Ramos (cell line): ENCODE data around the gene OPRD1.
"Not testable (repeated sequence)": the region's sequence is repeated elsewhere in the genome, so short reads cannot be mapped to it uniquely, and the experiment has no call there.

Experiments
- in situ Hi-C: fragments of 300-500 bp; cut with MboI; formaldehyde crosslinking; loops from one replicate; pipeline ENCODE4 v1.14.3; 2022; ENCODE audit warnings: low sequenced_read_pairs; ENCODE audit not compliant: unreplicated experiment

OPRD1 gene

DNA sequence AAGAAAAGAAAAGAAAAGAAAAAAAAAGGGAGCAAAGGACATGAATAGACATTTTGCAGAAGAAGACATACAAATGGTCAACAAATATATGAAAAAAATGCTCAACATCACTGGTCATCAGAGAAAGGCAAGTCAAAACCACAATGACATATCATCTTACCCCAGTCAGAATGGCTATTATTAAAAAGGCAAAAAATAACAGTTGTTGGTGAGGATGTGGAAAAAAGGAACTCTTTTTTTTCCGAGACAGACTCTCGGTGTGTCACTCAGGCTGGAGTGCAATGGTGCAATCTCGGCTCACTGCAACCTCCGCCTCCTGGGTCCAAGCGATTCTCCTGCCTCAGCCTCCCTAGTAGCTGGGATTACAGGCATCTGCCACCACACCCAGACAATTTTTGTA, 63.2 kb downstream of the OPRD1 start:
- in situ Hi-C loops: not testable (repeated sequence)

- in situ Hi-C loops: no loop called here
Observed at GRCh38 chr1:28877132-28877781, 65.3 kb downstream of the OPRD1 start.

DNA sequence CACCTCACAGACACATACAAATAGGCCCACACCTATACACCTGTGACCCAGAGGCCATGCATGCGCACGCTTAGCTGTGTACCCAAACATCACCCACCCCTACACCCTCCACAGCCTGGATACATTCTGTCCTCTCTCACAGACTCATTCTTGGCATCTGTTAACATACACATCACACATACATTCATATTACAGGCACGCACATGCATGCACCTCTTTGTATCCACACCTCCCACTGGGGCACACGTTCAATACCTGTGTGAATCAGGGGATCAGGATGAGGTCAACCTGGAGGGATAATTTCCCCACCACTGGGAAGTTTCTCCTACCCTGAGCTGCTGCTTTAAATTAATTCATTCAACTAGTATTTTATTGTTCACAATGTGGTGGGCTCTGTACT, 66.8 kb downstream of the OPRD1 start:
- in situ Hi-C loops: no loop called here

- in situ Hi-C loops: loop anchor here (5.0 to 10.0 kb wide), 3 partner anchors 150 to 315 kb away; no protein-coding TSS in a partner anchor
Observed at GRCh38 chr1:28882009-28882628, 70.1 kb downstream of the OPRD1 start.

DNA sequence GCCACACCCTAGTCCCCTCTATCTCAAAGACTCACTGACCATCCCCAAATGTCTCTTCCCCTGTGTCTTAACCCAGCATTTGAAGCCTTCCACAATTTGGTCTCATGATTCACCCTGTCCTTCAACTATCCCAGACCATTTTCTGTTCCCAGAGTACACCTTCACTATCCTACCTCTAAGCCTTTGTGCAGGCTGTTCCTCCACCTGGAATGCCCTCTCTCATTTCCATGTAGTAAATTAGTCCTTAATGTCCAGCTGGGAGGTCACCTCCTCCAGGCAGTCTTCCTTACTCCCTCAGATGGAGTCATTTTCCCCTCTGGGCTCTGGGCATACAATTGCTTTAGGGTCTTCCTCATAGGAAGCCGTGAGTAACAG, 71.3 kb downstream of the OPRD1 start:
- in situ Hi-C loops: loop anchor here (5.0 to 10.0 kb wide), 3 partner anchors 149 to 314 kb away; no protein-coding TSS in a partner anchor

GRCh38 chr1:28885472-28885877, 73.5 kb downstream of the OPRD1 start:
- in situ Hi-C loops: loop anchor here (10.0 kb wide), 1 partner anchor 229 kb away; no protein-coding TSS in a partner anchor

DNA sequence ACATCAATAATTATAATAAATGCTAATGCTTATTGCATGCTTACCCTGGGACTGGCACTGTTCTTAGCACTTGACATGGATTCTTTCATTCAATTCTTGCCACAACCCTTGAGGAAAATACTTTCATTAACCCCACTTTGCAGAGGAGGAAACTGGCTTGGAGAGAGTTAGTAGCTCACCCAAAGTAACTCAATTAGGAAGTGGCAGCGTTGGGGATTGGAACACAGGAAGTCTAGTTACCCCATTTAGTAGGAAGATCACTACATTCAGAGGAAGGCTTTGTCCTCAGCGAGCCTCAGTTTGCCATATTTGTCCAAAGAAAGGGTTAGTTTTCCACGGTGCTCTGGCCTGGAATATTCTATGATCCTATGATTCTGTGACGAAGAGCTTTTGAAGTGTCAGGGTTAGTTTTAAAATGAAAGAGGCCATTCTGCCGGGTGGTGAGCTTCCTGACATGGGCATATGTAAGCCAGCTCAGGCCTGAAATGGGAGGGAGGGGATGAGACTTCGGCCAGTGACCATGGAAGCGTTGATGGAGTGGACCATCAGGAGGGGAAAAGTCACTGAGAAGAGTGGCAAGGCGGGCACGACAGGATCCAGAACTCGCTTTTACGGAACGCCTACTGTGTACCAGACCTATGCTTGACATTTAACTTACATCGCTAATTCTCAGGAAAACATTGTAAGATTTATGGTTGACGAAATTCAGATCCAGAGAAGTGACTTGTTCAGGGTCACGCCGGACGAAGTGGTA, 74.2 kb downstream of the OPRD1 start:
- in situ Hi-C loops: loop anchor here (10.0 kb wide), 1 partner anchor 229 kb away; no protein-coding TSS in a partner anchor

- in situ Hi-C loops: loop anchor here (10.0 kb wide), 1 partner anchor 228 kb away; no protein-coding TSS in a partner anchor
Observed at GRCh38 chr1:28886731-28887418, 74.9 kb downstream of the OPRD1 start.

DNA sequence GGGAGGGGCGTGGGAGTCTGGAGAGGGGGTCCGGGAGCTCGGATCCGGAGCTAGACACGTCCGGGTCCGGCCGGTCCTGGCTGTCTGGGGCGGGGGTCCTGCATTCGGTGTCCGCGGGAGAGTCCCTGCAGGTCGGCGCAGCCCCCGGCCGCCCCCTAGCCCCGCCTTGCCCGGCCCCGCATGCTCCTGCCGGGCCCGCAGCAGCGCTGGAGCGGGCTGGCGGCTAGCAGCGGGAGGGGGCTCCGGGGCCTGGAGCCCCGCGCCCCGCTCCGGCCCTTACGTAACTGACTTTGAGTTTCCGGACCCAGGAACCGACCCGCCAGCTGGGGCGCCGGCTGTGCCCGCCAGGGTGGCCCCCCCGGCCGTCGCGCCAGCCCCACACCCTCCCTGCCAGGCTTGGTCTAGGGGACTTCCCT, 75.5 kb downstream of the OPRD1 start:
- in situ Hi-C loops: loop anchor here (10.0 kb wide), 1 partner anchor 227 kb away; no protein-coding TSS in a partner anchor

GRCh38 chr1:28887835-28888682, 76.1 kb downstream of the OPRD1 start:
- in situ Hi-C loops: loop anchor here (10.0 kb wide), 1 partner anchor 227 kb away; no protein-coding TSS in a partner anchor

GRCh38 chr1:28888915-28889314, 76.9 kb downstream of the OPRD1 start:
- in situ Hi-C loops: loop anchor here (10.0 kb wide), 1 partner anchor 226 kb away; no protein-coding TSS in a partner anchor

DNA sequence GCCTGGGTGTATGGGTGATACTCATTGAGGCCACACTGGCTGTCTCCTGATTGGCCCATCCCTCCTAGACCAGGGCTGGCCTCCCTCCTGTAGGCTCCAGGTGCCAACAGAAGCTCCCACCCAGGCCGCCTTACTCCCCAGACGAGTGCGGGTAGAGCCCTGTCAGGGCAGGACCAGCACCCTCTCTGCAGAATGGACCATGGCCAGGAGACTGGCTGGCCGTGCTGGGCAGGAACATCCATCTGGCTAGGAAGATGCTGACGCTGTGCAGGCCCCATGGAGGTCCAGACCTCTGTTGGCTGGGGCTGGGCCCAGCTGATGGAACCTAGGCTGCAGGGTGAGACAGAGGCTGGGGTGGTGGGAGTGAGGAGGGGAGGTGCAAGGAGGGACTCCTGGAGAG, 77.4 kb downstream of the OPRD1 start:
- in situ Hi-C loops: loop anchor here (10.0 kb wide), 1 partner anchor 225 kb away; no protein-coding TSS in a partner anchor

- in situ Hi-C loops: no loop called here
Observed at GRCh38 chr1:28890435-28890834, 78.5 kb downstream of the OPRD1 start.

DNA sequence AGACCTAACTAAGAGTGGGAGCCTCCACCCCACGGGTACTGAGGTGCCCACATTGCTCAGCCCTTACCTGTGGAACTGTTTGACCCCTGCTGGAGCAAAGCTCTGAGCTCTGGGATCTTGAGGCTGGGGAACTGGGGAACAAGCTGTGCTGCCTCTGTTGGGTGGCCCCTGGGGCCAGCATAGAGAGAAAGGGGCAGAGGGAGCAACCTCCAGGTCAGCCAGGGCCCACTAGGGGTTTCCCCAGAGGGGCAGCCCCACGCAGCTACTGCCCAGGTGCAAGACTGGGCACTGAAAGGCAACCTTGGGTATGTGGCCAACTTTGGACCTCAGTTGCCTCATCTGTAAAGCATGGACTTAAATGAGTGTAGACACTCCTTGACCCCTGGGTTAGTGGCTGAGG, 78.9 kb downstream of the OPRD1 start:
- in situ Hi-C loops: no loop called here

GRCh38 chr1:28891256-28891655, 79.3 kb downstream of the OPRD1 start:
- in situ Hi-C loops: no loop called here

DNA sequence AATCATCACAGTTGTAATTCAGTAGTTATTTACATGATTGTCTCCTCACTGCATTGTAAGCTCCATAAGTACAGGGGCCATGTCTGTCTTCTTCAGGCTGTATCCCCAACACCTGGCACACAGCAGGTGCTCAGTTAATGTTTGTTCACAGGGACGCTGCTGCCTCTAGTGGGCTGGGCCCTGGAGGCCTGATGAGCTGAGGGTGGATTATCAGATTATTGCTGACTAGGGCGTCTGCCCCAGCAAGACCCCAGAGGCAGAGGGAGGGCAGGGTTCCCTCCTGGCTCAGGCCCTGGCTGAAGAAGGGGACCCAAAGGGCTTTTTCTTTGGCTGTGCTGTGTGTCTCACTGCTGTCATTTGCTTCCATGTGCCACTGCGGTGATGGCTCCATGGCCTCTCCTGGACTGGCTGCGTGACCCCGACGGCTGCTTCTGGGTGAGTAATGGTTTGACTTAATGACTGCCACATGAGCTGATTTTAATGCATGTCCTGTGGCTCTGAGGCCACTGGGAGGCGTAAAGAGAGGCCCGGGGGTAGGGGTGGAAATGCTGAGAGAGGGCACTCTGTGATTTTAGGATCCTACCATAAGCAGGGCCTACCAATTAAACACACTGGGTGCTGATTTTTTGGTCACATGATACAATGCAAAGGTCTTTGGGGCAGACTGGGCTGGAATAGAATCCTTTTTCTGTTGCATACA, 81.6 kb downstream of the OPRD1 start:
- in situ Hi-C loops: no loop called here

DNA sequence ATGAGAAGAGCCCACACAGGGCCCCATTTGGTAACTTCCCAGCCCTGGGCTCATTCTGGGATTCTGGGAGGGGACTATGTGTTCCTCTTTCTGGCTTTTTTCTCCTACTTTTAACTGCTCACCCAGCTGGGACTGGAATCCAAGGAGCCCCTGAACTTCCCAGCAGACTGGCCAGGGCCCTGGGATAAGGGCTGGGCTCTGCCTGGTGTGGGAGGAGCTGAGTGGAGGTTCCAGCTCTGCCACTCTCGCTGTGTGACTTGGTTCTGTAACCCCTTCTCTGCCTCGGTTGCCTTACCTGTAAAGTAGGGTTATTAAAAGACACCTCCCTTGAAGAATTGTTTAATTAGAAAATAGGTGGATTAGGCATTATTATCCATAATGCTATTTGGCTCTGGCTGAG, 82.8 kb downstream of the OPRD1 start:
- in situ Hi-C loops: no loop called here

DNA sequence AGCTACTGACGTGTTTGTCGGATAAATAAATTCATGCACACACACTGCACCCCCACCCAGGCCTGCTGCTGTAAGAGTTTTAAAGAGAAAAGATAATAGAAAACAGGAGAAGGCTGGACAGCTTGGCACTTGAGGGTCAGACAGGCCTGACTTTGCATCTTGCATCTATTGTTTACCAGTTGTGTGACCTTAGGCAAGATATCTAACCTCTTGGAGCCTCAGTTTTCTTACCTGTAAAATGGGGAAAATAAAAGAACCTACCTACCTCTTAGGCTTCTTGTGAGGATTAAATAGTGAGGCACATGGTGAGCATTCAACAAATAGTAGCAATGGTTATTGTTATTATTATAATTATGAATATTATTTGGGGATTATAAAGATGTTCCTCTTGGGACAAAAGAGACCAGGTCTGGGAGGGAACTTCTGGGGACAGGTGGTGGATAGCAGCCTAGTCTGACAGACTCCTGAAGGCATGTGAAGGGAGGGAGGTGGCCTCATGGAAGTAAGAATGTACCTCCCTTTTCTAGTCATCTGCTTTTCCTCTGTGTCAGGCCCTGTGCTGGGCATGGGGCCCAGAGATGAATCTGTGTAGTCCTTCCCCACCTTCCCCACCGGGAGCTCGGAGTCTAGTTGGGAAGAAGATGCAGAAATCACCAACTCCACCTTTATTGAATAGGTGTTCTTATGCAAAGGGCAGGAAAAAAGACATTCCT, 84.1 kb downstream of the OPRD1 start:
- in situ Hi-C loops: no loop called here
